GM23338 (cell line): ENCODE results near the gene LRMDA. TPM values are rescaled to one million over a fixed set of nuclear protein-coding genes. Genes with fewer than 3 reads are reported as not detected.

ENCODE experiments used
- ATAC-seq: fragments of 200-7000 bp; cut with Tn5 transposase; 3 replicates; pipeline ENCODE4 v1.9.1; 2020
- DNase-seq: peaks from one replicate; pipeline ENCODE4 v3.0.0-alpha.2; 2015; ENCODE audit warnings: low spot score
- H2AFZ ChIP-seq: fragments of 200-600 bp; sonication (generic); 2 replicates; pipeline ENCODE4 v1.8.0; 2016; ENCODE audit warnings: antibody characterized with exemption, mild to moderate bottlenecking, moderate library complexity
- H3F3A ChIP-seq: fragments of 200-600 bp; sonication (generic); replicated peaks from 2 replicates; pipeline ENCODE4 v1.8.0; 2017; ENCODE audit warnings: antibody characterized with exemption, mixed run types, low read depth
- H3K27ac ChIP-seq: fragments of 200-600 bp; sonication (generic); 2 replicates; pipeline ENCODE4 v1.6.1; 2016; ENCODE audit warnings: low read depth
- H3K27me3 ChIP-seq: fragments of 200-600 bp; sonication (generic); 2 replicates; pipeline ENCODE4 v1.8.0; 2016; ENCODE audit warnings: mild to moderate bottlenecking, mixed run types, moderate library complexity; ENCODE audit not compliant: insufficient read depth
- H3K36me3 ChIP-seq: fragments of 200-600 bp; sonication (generic); 2 replicates; pipeline ENCODE4 v1.8.0; 2016; ENCODE audit warnings: mild to moderate bottlenecking; ENCODE audit not compliant: insufficient read depth
- H3K4me1 ChIP-seq: fragments of 200-600 bp; sonication (generic); 2 replicates; pipeline ENCODE4 v1.8.0; 2016; ENCODE audit warnings: mild to moderate bottlenecking, moderate library complexity; ENCODE audit not compliant: insufficient read depth
- H3K4me2 ChIP-seq: fragments of 200-600 bp; sonication (generic); 2 replicates; pipeline ENCODE4 v1.7.1; 2017; ENCODE audit warnings: mixed run types
- H3K4me3 ChIP-seq: fragments of 200-600 bp; sonication (generic); 2 replicates; pipeline ENCODE4 v1.6.1; 2016; ENCODE audit warnings: mixed run types
- H3K79me2 ChIP-seq: fragments of 200-600 bp; sonication (generic); replicated peaks from 2 replicates; pipeline ENCODE4 v1.8.0; 2017; ENCODE audit warnings: mild to moderate bottlenecking; ENCODE audit not compliant: insufficient read depth
- H3K9me2 ChIP-seq: fragments of 200-600 bp; sonication (generic); 2 replicates; pipeline ENCODE4 v1.8.0; 2017; ENCODE audit not compliant: insufficient read depth
- H4K20me1 ChIP-seq: fragments of 200-600 bp; sonication (generic); replicated peaks from 2 replicates; pipeline ENCODE4 v1.8.0; 2017; ENCODE audit warnings: mild to moderate bottlenecking; ENCODE audit not compliant: insufficient read depth
- H3K27ac Mint-ChIP-seq: 2 replicates; pipeline ENCODE4 v1.8.0; 2020; ENCODE audit warnings: inconsistent platforms, mild to moderate bottlenecking, moderate library complexity, mixed read lengths
- H3K27me3 Mint-ChIP-seq: 3 replicates; pipeline ENCODE4 v1.8.0; 2022; ENCODE audit warnings: low read depth, mild to moderate bottlenecking, moderate library complexity, mixed read lengths, inconsistent platforms; ENCODE audit not compliant: insufficient read depth, poor library complexity
- H3K36me3 Mint-ChIP-seq: 3 replicates; pipeline ENCODE4 v1.8.0; 2021; ENCODE audit warnings: low read depth, mild to moderate bottlenecking, inconsistent platforms, moderate library complexity, mixed read lengths
- H3K4me1 Mint-ChIP-seq: 3 replicates; pipeline ENCODE4 v1.8.0; 2020; ENCODE audit warnings: mild to moderate bottlenecking, inconsistent platforms, mixed read lengths
- H3K4me3 Mint-ChIP-seq: 3 replicates; pipeline ENCODE4 v1.8.0; 2021; ENCODE audit warnings: moderate library complexity, mild to moderate bottlenecking, inconsistent platforms, mixed read lengths
- H3K9me3 Mint-ChIP-seq: 3 replicates; pipeline ENCODE4 v1.8.0; 2020; ENCODE audit warnings: moderate library complexity, mild to moderate bottlenecking, inconsistent platforms, mixed read lengths
- CREB1 ChIP-seq: fragments of 250-450 bp; sonication (Bioruptor Pico); IDR thresholded peaks from 2 replicates; pipeline ENCODE4 v1.5.0; 2020; ENCODE audit warnings: low read depth, mild to moderate bottlenecking, moderate library complexity
- EZH2phosphoT487 ChIP-seq: fragments of 200-600 bp; sonication (generic); IDR thresholded peaks from one replicate; pipeline ENCODE4 v1.8.1; 2018; ENCODE audit warnings: antibody characterized with exemption; ENCODE audit not compliant: unreplicated experiment
- JUNB ChIP-seq: IDR thresholded peaks from one replicate; pipeline ENCODE4 v1.6.1; 2016; ENCODE audit warnings: antibody characterized with exemption; ENCODE audit not compliant: unreplicated experiment
- ZNF114 ChIP-seq: fragments of 250-450 bp; sonication (Bioruptor Pico); IDR thresholded peaks from 2 replicates; pipeline ENCODE4 v1.5.0; 2020; ENCODE audit warnings: mild to moderate bottlenecking, moderate library complexity
- polyA plus RNA-seq: library from polyadenylated mRNA; unstranded; fragments of >200 nt; fragmentation: Nextera tagmentation; extraction: Ambion mirVana; gene quantifications from 2 replicates; pipeline ENCODE4 v1.2.1, GENCODE V29; 2016
- total RNA-seq: library from RNA; depleted of rRNA; stranded (reverse); fragments of >200 nt; shearing (Covaris generic); gene quantifications from 2 replicates; pipeline ENCODE4 v1.2.3, GENCODE V29; 2014
- TF ChIP-seq, protein P1 (sequence below): fragments of 250-450 bp; sonication (Bioruptor Pico); IDR thresholded peaks from 2 replicates; pipeline ENCODE4 v1.5.0; 2020; ENCODE audit warnings: mild to moderate bottlenecking, moderate library complexity
- TF ChIP-seq, protein P2 (sequence below): IDR thresholded peaks from 2 replicates; pipeline ENCODE4 v1.6.1; 2016; ENCODE audit warnings: antibody characterized with exemption
- TF ChIP-seq, protein P3 (sequence below), 2 experiments: fragments of 200-600 bp in 1 of 2; sonication (generic) in 1 of 2; conservative IDR thresholded peaks; 2 replicates each; pipeline versions ENCODE4 v1.5.1 to v1.6.1; 2016 to 2017; ENCODE audit warnings: antibody characterized with exemption in 2 of 2, low read depth in 2 of 2, mild to moderate bottlenecking in 2 of 2, moderate library complexity in 1 of 2

LRMDA gene
- total and polyA plus RNA-seq, 2 experiments from 2014 or later, result 0.90 to 1.8 TPM

DNA sequence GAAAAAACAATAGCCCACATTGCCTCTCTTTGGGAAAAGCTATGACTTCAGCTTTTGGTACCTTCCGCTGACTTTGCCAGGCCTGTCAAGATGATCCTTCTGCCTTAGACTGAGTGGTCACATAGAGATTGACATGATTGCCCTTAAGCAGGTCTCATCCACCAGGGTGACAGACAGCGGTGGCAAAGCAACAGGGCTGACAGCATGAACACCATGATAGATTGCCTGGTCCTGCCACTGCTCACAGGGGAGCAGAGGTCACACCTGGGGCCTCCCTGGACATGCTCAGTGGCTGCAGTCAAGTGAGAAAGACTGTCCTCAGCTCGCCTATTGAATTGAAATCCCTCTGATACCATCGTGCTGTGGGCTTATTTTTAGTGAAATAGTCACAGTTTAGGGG, 1125.9 kb downstream of the LRMDA start:
- no peaks in the 10 kb centered on the region for H3K4me1 Mint-ChIP-seq
- H3K4me3 Mint-ChIP-seq, result no peak overlapping the region
- no peak overlapping the region for H3K27ac Mint-ChIP-seq
- no peaks in the 10 kb centered on the region for H3K9me2 ChIP-seq
- no peak for TF ChIP-seq EZH2phosphoT487
- TF ChIP-seq ZNF114 (CRISPR knock-in tag), result no peak
- TF ChIP-seq, protein P1, sequence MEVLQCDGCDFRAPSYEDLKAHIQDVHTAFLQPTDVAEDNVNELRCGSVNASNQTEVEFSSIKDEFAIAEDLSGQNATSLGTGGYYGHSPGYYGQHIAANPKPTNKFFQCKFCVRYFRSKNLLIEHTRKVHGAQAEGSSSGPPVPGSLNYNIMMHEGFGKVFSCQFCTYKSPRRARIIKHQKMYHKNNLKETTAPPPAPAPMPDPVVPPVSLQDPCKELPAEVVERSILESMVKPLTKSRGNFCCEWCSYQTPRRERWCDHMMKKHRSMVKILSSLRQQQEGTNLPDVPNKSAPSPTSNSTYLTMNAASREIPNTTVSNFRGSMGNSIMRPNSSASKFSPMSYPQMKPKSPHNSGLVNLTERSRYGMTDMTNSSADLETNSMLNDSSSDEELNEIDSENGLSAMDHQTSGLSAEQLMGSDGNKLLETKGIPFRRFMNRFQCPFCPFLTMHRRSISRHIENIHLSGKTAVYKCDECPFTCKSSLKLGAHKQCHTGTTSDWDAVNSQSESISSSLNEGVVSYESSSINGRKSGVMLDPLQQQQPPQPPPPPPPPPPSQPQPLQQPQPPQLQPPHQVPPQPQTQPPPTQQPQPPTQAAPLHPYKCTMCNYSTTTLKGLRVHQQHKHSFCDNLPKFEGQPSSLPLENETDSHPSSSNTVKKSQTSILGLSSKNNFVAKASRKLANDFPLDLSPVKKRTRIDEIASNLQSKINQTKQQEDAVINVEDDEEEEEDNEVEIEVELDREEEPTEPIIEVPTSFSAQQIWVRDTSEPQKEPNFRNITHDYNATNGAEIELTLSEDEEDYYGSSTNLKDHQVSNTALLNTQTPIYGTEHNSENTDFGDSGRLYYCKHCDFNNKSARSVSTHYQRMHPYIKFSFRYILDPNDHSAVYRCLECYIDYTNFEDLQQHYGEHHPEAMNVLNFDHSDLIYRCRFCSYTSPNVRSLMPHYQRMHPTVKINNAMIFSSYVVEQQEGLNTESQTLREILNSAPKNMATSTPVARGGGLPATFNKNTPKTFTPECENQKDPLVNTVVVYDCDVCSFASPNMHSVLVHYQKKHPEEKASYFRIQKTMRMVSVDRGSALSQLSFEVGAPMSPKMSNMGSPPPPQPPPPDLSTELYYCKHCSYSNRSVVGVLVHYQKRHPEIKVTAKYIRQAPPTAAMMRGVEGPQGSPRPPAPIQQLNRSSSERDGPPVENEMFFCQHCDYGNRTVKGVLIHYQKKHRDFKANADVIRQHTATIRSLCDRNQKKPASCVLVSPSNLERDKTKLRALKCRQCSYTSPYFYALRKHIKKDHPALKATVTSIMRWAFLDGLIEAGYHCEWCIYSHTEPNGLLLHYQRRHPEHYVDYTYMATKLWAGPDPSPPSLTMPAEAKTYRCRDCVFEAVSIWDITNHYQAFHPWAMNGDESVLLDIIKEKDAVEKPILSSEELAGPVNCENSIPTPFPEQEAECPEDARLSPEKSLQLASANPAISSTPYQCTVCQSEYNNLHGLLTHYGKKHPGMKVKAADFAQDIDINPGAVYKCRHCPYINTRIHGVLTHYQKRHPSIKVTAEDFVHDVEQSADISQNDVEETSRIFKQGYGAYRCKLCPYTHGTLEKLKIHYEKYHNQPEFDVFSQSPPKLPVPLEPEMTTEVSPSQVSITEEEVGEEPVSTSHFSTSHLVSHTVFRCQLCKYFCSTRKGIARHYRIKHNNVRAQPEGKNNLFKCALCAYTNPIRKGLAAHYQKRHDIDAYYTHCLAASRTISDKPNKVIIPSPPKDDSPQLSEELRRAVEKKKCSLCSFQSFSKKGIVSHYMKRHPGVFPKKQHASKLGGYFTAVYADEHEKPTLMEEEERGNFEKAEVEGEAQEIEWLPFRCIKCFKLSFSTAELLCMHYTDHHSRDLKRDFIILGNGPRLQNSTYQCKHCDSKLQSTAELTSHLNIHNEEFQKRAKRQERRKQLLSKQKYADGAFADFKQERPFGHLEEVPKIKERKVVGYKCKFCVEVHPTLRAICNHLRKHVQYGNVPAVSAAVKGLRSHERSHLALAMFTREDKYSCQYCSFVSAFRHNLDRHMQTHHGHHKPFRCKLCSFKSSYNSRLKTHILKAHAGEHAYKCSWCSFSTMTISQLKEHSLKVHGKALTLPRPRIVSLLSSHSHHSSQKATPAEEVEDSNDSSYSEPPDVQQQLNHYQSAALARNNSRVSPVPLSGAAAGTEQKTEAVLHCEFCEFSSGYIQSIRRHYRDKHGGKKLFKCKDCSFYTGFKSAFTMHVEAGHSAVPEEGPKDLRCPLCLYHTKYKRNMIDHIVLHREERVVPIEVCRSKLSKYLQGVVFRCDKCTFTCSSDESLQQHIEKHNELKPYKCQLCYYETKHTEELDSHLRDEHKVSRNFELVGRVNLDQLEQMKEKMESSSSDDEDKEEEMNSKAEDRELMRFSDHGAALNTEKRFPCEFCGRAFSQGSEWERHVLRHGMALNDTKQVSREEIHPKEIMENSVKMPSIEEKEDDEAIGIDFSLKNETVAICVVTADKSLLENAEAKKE (CRISPR knock-in tag), result no peak
- no peak for TF ChIP-seq JUNB
- TF ChIP-seq, protein P2, sequence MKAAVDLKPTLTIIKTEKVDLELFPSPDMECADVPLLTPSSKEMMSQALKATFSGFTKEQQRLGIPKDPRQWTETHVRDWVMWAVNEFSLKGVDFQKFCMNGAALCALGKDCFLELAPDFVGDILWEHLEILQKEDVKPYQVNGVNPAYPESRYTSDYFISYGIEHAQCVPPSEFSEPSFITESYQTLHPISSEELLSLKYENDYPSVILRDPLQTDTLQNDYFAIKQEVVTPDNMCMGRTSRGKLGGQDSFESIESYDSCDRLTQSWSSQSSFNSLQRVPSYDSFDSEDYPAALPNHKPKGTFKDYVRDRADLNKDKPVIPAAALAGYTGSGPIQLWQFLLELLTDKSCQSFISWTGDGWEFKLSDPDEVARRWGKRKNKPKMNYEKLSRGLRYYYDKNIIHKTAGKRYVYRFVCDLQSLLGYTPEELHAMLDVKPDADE, result no peak
- TF ChIP-seq CREB1 (CRISPR knock-in tag), result no peak
- TF ChIP-seq, protein P3, sequence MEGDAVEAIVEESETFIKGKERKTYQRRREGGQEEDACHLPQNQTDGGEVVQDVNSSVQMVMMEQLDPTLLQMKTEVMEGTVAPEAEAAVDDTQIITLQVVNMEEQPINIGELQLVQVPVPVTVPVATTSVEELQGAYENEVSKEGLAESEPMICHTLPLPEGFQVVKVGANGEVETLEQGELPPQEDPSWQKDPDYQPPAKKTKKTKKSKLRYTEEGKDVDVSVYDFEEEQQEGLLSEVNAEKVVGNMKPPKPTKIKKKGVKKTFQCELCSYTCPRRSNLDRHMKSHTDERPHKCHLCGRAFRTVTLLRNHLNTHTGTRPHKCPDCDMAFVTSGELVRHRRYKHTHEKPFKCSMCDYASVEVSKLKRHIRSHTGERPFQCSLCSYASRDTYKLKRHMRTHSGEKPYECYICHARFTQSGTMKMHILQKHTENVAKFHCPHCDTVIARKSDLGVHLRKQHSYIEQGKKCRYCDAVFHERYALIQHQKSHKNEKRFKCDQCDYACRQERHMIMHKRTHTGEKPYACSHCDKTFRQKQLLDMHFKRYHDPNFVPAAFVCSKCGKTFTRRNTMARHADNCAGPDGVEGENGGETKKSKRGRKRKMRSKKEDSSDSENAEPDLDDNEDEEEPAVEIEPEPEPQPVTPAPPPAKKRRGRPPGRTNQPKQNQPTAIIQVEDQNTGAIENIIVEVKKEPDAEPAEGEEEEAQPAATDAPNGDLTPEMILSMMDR (conservative IDR thresholded peaks at IDR 0.05; ENCODE audit: low read depth in 2 of 2), result no peak
- ATAC-seq (no peak), DNase-seq (no peak)
- H3K4me1 ChIP-seq, result no peaks in the 10 kb centered on the region
- H3K27me3 Mint-ChIP-seq, result no peaks in the 10 kb centered on the region
- no peaks in the 10 kb centered on the region for H4K20me1 ChIP-seq
- no peaks in the 10 kb centered on the region for H3K36me3 ChIP-seq
- no peak overlapping the region for H3K4me3 ChIP-seq
- H3K4me2 ChIP-seq, result no peak overlapping the region
- no peaks in the 10 kb centered on the region for H3K27me3 ChIP-seq
- no peaks in the 10 kb centered on the region for H3K9me3 Mint-ChIP-seq
- H3K79me2 ChIP-seq, result no peaks in the 10 kb centered on the region
- no peak overlapping the region for H2AFZ ChIP-seq
- H3F3A ChIP-seq, result no peaks in the 10 kb centered on the region
- no peaks in the 10 kb centered on the region for H3K36me3 Mint-ChIP-seq
- no peak overlapping the region for H3K27ac ChIP-seq
